GM23338 (cell line): ENCODE measurements around the gene STK32C. TPM values are rescaled to one million over a fixed set of nuclear protein-coding genes. Genes with fewer than 3 reads are reported as not detected.

Experiments used
- ATAC-seq: fragments of 200-7000 bp; cut with Tn5 transposase; 3 replicates; pipeline ENCODE4 v1.9.1; 2020
- DNase-seq: peaks from one replicate; pipeline ENCODE4 v3.0.0-alpha.2; 2015; ENCODE audit warnings: low spot score
- H2AFZ ChIP-seq: fragments of 200-600 bp; sonication (generic); 2 replicates; pipeline ENCODE4 v1.8.0; 2016; ENCODE audit warnings: antibody characterized with exemption, mild to moderate bottlenecking, moderate library complexity
- H3F3A ChIP-seq: fragments of 200-600 bp; sonication (generic); replicated peaks from 2 replicates; pipeline ENCODE4 v1.8.0; 2017; ENCODE audit warnings: antibody characterized with exemption, mixed run types, low read depth
- H3K27ac ChIP-seq: fragments of 200-600 bp; sonication (generic); 2 replicates; pipeline ENCODE4 v1.6.1; 2016; ENCODE audit warnings: low read depth
- H3K27me3 ChIP-seq: fragments of 200-600 bp; sonication (generic); 2 replicates; pipeline ENCODE4 v1.8.0; 2016; ENCODE audit warnings: mild to moderate bottlenecking, mixed run types, moderate library complexity; ENCODE audit not compliant: insufficient read depth
- H3K36me3 ChIP-seq: fragments of 200-600 bp; sonication (generic); 2 replicates; pipeline ENCODE4 v1.8.0; 2016; ENCODE audit warnings: mild to moderate bottlenecking; ENCODE audit not compliant: insufficient read depth
- H3K4me1 ChIP-seq: fragments of 200-600 bp; sonication (generic); 2 replicates; pipeline ENCODE4 v1.8.0; 2016; ENCODE audit warnings: mild to moderate bottlenecking, moderate library complexity; ENCODE audit not compliant: insufficient read depth
- H3K4me2 ChIP-seq: fragments of 200-600 bp; sonication (generic); 2 replicates; pipeline ENCODE4 v1.7.1; 2017; ENCODE audit warnings: mixed run types
- H3K4me3 ChIP-seq: fragments of 200-600 bp; sonication (generic); 2 replicates; pipeline ENCODE4 v1.6.1; 2016; ENCODE audit warnings: mixed run types
- H3K79me2 ChIP-seq: fragments of 200-600 bp; sonication (generic); replicated peaks from 2 replicates; pipeline ENCODE4 v1.8.0; 2017; ENCODE audit warnings: mild to moderate bottlenecking; ENCODE audit not compliant: insufficient read depth
- H3K9me2 ChIP-seq: fragments of 200-600 bp; sonication (generic); 2 replicates; pipeline ENCODE4 v1.8.0; 2017; ENCODE audit not compliant: insufficient read depth
- H4K20me1 ChIP-seq: fragments of 200-600 bp; sonication (generic); replicated peaks from 2 replicates; pipeline ENCODE4 v1.8.0; 2017; ENCODE audit warnings: mild to moderate bottlenecking; ENCODE audit not compliant: insufficient read depth
- H3K27ac Mint-ChIP-seq: 2 replicates; pipeline ENCODE4 v1.8.0; 2020; ENCODE audit warnings: inconsistent platforms, mild to moderate bottlenecking, moderate library complexity, mixed read lengths
- H3K27me3 Mint-ChIP-seq: 3 replicates; pipeline ENCODE4 v1.8.0; 2022; ENCODE audit warnings: low read depth, mild to moderate bottlenecking, moderate library complexity, mixed read lengths, inconsistent platforms; ENCODE audit not compliant: insufficient read depth, poor library complexity
- H3K36me3 Mint-ChIP-seq: 3 replicates; pipeline ENCODE4 v1.8.0; 2021; ENCODE audit warnings: low read depth, mild to moderate bottlenecking, inconsistent platforms, moderate library complexity, mixed read lengths
- H3K4me1 Mint-ChIP-seq: 3 replicates; pipeline ENCODE4 v1.8.0; 2020; ENCODE audit warnings: mild to moderate bottlenecking, inconsistent platforms, mixed read lengths
- H3K4me3 Mint-ChIP-seq: 3 replicates; pipeline ENCODE4 v1.8.0; 2021; ENCODE audit warnings: moderate library complexity, mild to moderate bottlenecking, inconsistent platforms, mixed read lengths
- H3K9me3 Mint-ChIP-seq: 3 replicates; pipeline ENCODE4 v1.8.0; 2020; ENCODE audit warnings: moderate library complexity, mild to moderate bottlenecking, inconsistent platforms, mixed read lengths
- CREB1 ChIP-seq: fragments of 250-450 bp; sonication (Bioruptor Pico); IDR thresholded peaks from 2 replicates; pipeline ENCODE4 v1.5.0; 2020; ENCODE audit warnings: low read depth, mild to moderate bottlenecking, moderate library complexity
- CTCF ChIP-seq, 2 experiments: fragments of 200-600 bp in 1 of 2; sonication (generic) in 1 of 2; conservative IDR thresholded peaks; 2 replicates each; pipeline versions ENCODE4 v1.5.1 to v1.6.1; 2016 to 2017; ENCODE audit warnings: antibody characterized with exemption in 2 of 2, low read depth in 2 of 2, mild to moderate bottlenecking in 2 of 2, moderate library complexity in 1 of 2
- ETS1 ChIP-seq: IDR thresholded peaks from 2 replicates; pipeline ENCODE4 v1.6.1; 2016; ENCODE audit warnings: antibody characterized with exemption
- EZH2 ChIP-seq: fragments of 200-600 bp; sonication (generic); IDR thresholded peaks from one replicate; pipeline ENCODE4 v1.8.0; 2017; ENCODE audit warnings: antibody characterized with exemption, mild to moderate bottlenecking, low read depth; ENCODE audit not compliant: unreplicated experiment
- EZH2phosphoT487 ChIP-seq: fragments of 200-600 bp; sonication (generic); IDR thresholded peaks from one replicate; pipeline ENCODE4 v1.8.1; 2018; ENCODE audit warnings: antibody characterized with exemption; ENCODE audit not compliant: unreplicated experiment
- JUNB ChIP-seq: IDR thresholded peaks from one replicate; pipeline ENCODE4 v1.6.1; 2016; ENCODE audit warnings: antibody characterized with exemption; ENCODE audit not compliant: unreplicated experiment
- NANOG ChIP-seq: IDR thresholded peaks from 2 replicates; pipeline ENCODE4 v1.6.1; 2016; ENCODE audit warnings: antibody characterized with exemption, borderline replicate concordance
- POLR2AphosphoS5 ChIP-seq: IDR thresholded peaks from 2 replicates; pipeline ENCODE4 v1.6.1; 2016; ENCODE audit warnings: antibody characterized with exemption, low read depth
- REST ChIP-seq: IDR thresholded peaks from one replicate; pipeline ENCODE4 v1.6.1; 2018; ENCODE audit warnings: antibody characterized with exemption; ENCODE audit not compliant: unreplicated experiment
- STAT1 ChIP-seq: IDR thresholded peaks from one replicate; pipeline ENCODE4 v1.6.1; 2016; ENCODE audit warnings: antibody characterized with exemption; ENCODE audit not compliant: unreplicated experiment
- ZNF114 ChIP-seq: fragments of 250-450 bp; sonication (Bioruptor Pico); IDR thresholded peaks from 2 replicates; pipeline ENCODE4 v1.5.0; 2020; ENCODE audit warnings: mild to moderate bottlenecking, moderate library complexity
- ZNF331 ChIP-seq: fragments of 250-450 bp; sonication (Bioruptor Pico); IDR thresholded peaks from 2 replicates; pipeline ENCODE4 v1.5.0; 2020; ENCODE audit warnings: low read depth, mild to moderate bottlenecking, moderate library complexity
- ZNF462 ChIP-seq: fragments of 250-450 bp; sonication (Bioruptor Pico); IDR thresholded peaks from 2 replicates; pipeline ENCODE4 v1.5.0; 2020; ENCODE audit warnings: mild to moderate bottlenecking, moderate library complexity
- polyA plus RNA-seq: library from polyadenylated mRNA; unstranded; fragments of >200 nt; fragmentation: Nextera tagmentation; extraction: Ambion mirVana; gene quantifications from 2 replicates; pipeline ENCODE4 v1.2.1, GENCODE V29; 2016
- total RNA-seq: library from RNA; depleted of rRNA; stranded (reverse); fragments of >200 nt; shearing (Covaris generic); gene quantifications from 2 replicates; pipeline ENCODE4 v1.2.3, GENCODE V29; 2014

The STK32C gene
- total and polyA plus RNA-seq, 2 experiments from 2014 or later = 10.2 to 20.5 TPM

GRCh38 chr10:132300582-132300981 is 7.2 kb downstream of the STK32C start:
- peaks cover 16% of the 10 kb centered on the region for H3K27me3 Mint-ChIP-seq
- H3K4me3 Mint-ChIP-seq = no peak overlapping the region
- H4K20me1 ChIP-seq = no peaks in the 10 kb centered on the region
- H3K4me2 ChIP-seq = no peak overlapping the region
- DNase-seq = no peak
- peaks cover 2% of the 10 kb centered on the region for H3K36me3 Mint-ChIP-seq
- H3K4me1 ChIP-seq = no peaks in the 10 kb centered on the region
- TF ChIP-seq EZH2 (no peak), STAT1 (no peak), POLR2AphosphoS5 (no peak), JUNB (no peak), ZNF331 (no peak), CREB1 (CRISPR knock-in tag) (no peak), ZNF114 (no peak), CTCF (conservative IDR thresholded peaks at IDR 0.05; ENCODE audit: low read depth in 2 of 2) (no peak), ZNF462 (CRISPR knock-in tag) (no peak), NANOG (no peak), ETS1 (no peak), EZH2phosphoT487 (no peak), REST (no peak)
- no peaks in the 10 kb centered on the region for H3K27me3 ChIP-seq
- H2AFZ ChIP-seq = no peak overlapping the region
- no peak for ATAC-seq
- no peak overlapping the region for H3K27ac Mint-ChIP-seq
- no peak overlapping the region for H3K4me3 ChIP-seq
- H3F3A ChIP-seq = no peaks in the 10 kb centered on the region
- H3K4me1 Mint-ChIP-seq = peaks cover 12% of the 10 kb centered on the region
- peaks cover 8% of the 10 kb centered on the region for H3K9me3 Mint-ChIP-seq
- H3K27ac ChIP-seq = no peak overlapping the region
- no peaks in the 10 kb centered on the region for H3K36me3 ChIP-seq
- no peaks in the 10 kb centered on the region for H3K79me2 ChIP-seq
- no peaks in the 10 kb centered on the region for H3K9me2 ChIP-seq
